Tibial artery (tissue), 4 donors: Measurements from ENCODE around the gene FHDC1.

Source experiments
- DNase-seq, 2 donors: peaks; one replicate each; pipeline ENCODE4 v3.0.0-alpha.2; 2019
- H3K27ac ChIP-seq, 2 donors: fragments of 200-600 bp; sonication (generic) in 1 of 2; 1 replicate in 1 of 2; 2 replicates in 1 of 2; pipeline ENCODE4 v1.5.1; 2018 to 2019; ENCODE audit warnings: mild to moderate bottlenecking in 1 of 2
- H3K27me3 ChIP-seq, 2 donors: fragments of 200-600 bp; sonication (generic) in 1 of 2; one replicate each; pipeline versions ENCODE4 v1.5.1 to v1.6.0; 2016 to 2019
- H3K36me3 ChIP-seq, 3 donors: fragments of 200-600 bp; sonication (generic) in 2 of 3; one replicate each; pipeline ENCODE4 v1.5.1; 2016 to 2019; ENCODE audit warnings: mild to moderate bottlenecking in 2 of 3
- H3K4me1 ChIP-seq, 4 donors: fragments of 200-600 bp; sonication (generic) in 2 of 4; 1 replicate in 3 of 4; 2 replicates in 1 of 4; pipeline ENCODE4 v1.5.1; 2016 to 2019
- H3K4me3 ChIP-seq, 2 donors: fragments of 200-600 bp; sonication (generic) in 1 of 2; 1 replicate in 1 of 2; 2 replicates in 1 of 2; pipeline ENCODE4 v1.5.1; 2018 to 2019; ENCODE audit warnings: mild to moderate bottlenecking in 2 of 2
- H3K9me3 ChIP-seq, 3 donors: fragments of 200-600 bp; sonication (generic) in 1 of 3; one replicate each; pipeline ENCODE4 v1.5.1; 2016 to 2019
- CTCF ChIP-seq, 2 experiments: fragments of 200-600 bp in 1 of 2; fragments of 450-650 bp in 1 of 2; IDR thresholded peaks; one replicate each; pipeline ENCODE4 v1.5.1; 2017 to 2019; ENCODE audit warnings: antibody characterized with exemption in 2 of 2, mild to moderate bottlenecking in 1 of 2, moderate library complexity in 1 of 2
- intact Hi-C: fragments of 100-400 bp; cut with DNase I; formaldehyde crosslinking; loops from one replicate; pipeline ENCODE4 v1.15.0; 2023; ENCODE audit warnings: low total_unique reads

The FHDC1 gene

GRCh38 chr4:152964335-152964734 is 28.2 kb downstream of the FHDC1 start:
- no peak for TF ChIP-seq CTCF (IDR thresholded peaks at IDR 0.05)
- Histone ChIP-seq H3K27me3 (no peaks in the 10 kb centered on the region), H3K27ac (no peak overlapping the region), H3K36me3 (no peaks in the 10 kb centered on the region), H3K4me3 (no peak overlapping the region), H3K4me1 (peaks cover 0 to 13% (median 8%) of the 10 kb centered on the region in 4 donors), H3K9me3 (no peaks in the 10 kb centered on the region)
- no peak for DNase-seq
- intact Hi-C loops: no loop called here

- Histone ChIP-seq H3K27me3 (no peaks in the 10 kb centered on the region), H3K27ac (no peak overlapping the region), H3K4me1 (peaks cover 0 to 16% (median 8%) of the 10 kb centered on the region in 4 donors), H3K4me3 (no peak overlapping the region), H3K36me3 (no peaks in the 10 kb centered on the region), H3K9me3 (no peaks in the 10 kb centered on the region)
- DNase-seq: no peak
- intact Hi-C loops: no loop called here
- no peak for TF ChIP-seq CTCF (IDR thresholded peaks at IDR 0.05)
Measured at GRCh38 chr4:152965611-152966010, 29.5 kb downstream of the FHDC1 start.

DNA sequence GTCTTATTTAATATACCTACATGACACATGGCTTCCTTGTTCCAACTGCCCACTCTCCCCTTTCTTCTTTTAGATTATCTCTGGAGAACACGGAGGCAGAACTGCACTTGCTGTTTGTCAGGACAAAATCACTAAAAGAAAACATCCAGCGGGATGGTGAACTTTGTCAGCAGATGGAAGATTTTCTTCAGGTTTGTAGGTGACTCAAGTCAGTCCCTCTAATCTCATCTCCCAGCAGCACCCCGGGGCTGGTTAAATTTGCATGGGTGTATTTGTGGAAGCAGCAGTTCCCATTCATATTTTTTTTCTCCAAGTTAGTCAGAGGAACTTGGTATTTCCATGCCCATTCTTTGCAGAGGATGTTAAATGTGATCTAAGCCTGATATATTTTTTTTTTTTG is 31.8 kb downstream of the FHDC1 start:
- Histone ChIP-seq H3K36me3 (no peaks in the 10 kb centered on the region), H3K27me3 (no peaks in the 10 kb centered on the region), H3K4me3 (no peak overlapping the region), H3K4me1 (peaks cover 0 to 3% (median 0%) of the 10 kb centered on the region in 4 donors), H3K27ac (no peak overlapping the region), H3K9me3 (no peaks in the 10 kb centered on the region)
- no peak for DNase-seq
- TF ChIP-seq CTCF (IDR thresholded peaks at IDR 0.05): no peak
- intact Hi-C loops: no loop called here

DNA sequence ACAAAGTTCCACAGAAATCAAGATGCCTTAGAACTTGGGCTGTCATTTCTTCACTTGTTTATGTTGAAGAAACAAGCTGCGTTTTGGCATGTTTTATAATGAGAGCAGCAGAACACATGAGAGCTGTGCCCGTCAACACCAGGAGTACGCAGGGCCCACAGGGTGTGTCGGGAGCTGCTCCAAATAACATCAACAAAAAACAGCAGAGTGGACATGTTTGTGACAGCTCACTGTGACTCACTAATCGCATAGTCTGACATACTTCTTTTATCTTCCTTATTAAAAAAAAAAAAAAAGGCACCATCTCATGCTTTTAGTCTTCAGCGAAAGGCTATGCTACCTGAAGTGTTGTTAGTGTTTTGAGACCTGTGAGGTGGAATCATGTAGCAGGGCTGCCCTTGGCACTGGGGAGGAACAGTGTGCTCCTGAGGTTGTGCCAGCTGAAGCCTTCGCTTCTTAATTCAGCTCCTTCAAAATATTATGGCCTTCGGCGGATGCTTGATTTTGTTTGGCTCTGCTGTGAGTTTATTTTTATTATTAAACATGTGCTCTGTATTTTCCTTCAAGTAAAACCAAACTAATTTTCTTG is 32.8 kb downstream of the FHDC1 start:
- H3K27ac ChIP-seq: no peak overlapping the region
- H3K27me3 ChIP-seq: no peaks in the 10 kb centered on the region
- no peak overlapping the region for H3K4me3 ChIP-seq
- intact Hi-C loops: no loop called here
- peaks cover 0 to 3% (median 0%) of the 10 kb centered on the region in 4 donors for H3K4me1 ChIP-seq
- no peak for DNase-seq
- no peaks in the 10 kb centered on the region for H3K36me3 ChIP-seq
- no peaks in the 10 kb centered on the region for H3K9me3 ChIP-seq
- TF ChIP-seq CTCF (IDR thresholded peaks at IDR 0.05): no peak

DNA sequence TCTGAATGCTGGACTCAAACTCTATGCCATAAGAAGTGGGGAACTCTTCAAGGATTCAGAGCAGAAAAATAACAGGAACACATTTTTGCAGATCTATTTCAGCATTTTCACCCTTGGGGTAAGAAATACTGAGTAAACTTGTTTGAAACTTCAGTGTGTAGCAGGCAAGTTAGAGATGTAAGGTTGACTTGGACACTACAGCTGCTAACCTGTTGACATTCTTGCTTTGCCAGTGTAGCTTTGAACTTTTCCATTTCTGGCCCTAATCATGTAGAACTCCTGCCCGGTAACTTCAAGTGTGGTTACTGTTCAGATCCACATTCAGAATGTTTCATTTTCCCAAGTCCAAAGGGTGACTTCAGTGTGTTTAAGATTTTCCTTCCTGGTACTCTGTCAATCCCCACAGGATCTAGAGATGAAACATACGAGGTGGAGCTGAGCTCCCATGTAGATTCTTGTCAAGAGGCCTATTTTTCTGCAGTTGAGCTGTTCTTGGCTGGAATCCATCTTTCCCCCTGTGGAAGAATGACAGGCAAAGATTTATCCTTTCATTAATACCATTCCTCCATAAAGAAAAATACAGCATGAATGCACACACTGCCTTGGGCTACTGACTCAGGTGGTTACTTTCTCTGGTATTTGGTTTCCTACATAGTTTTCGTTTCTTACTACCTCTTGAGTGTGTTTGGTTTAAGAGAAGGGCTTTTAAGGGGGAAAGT is 34.1 kb downstream of the FHDC1 start:
- Histone ChIP-seq H3K4me1 (peaks cover 0 to 3% (median 0%) of the 10 kb centered on the region in 4 donors), H3K36me3 (peaks cover 0 to 8% (median 0%) of the 10 kb centered on the region in 3 donors), H3K27ac (no peak overlapping the region), H3K4me3 (no peak overlapping the region), H3K27me3 (no peaks in the 10 kb centered on the region), H3K9me3 (no peaks in the 10 kb centered on the region)
- intact Hi-C loops: no loop called here
- no peak for TF ChIP-seq CTCF (IDR thresholded peaks at IDR 0.05)
- no peak for DNase-seq
